Ovary (tissue), 9 donors: Measurements from ENCODE around the gene CREB3L4. TPM values are rescaled to one million over a fixed set of nuclear protein-coding genes. Genes with fewer than 3 reads are reported as not detected.

Experiments
- DNase-seq, 5 donors: peaks; one replicate each; pipeline ENCODE4 v3.0.0-alpha.2; 2019 to 2020
- H3K27ac ChIP-seq, 2 donors: fragments of 200-600 bp; one replicate each; pipeline versions ENCODE4 v1.5.1 to v1.8.0; 2019 to 2022
- H3K27me3 ChIP-seq: fragments of 200-600 bp; one replicate; pipeline ENCODE4 v1.8.0; 2022
- H3K36me3 ChIP-seq: fragments of 200-600 bp; sonication (generic); one replicate; pipeline ENCODE4 v1.5.1; 2019
- H3K4me1 ChIP-seq: one replicate; pipeline ENCODE4 v1.8.1; 2013; ENCODE audit warnings: mild to moderate bottlenecking, moderate library complexity; ENCODE audit not compliant: insufficient read depth
- H3K4me3 ChIP-seq: fragments of 200-600 bp; sonication (generic); one replicate; pipeline ENCODE4 v1.5.1; 2017
- H3K9me3 ChIP-seq, 2 donors: fragments of 200-600 bp in 1 of 2; sonication (generic) in 1 of 2; one replicate each; pipeline versions ENCODE4 v1.5.1 to v1.8.1; 2013 to 2019; ENCODE audit warnings: mild to moderate bottlenecking in 1 of 2, moderate library complexity in 1 of 2
- CTCF ChIP-seq, 3 donors: fragments of 450-650 bp in 2 of 3; fragments of 200-600 bp in 1 of 3; IDR thresholded peaks; one replicate each; pipeline versions ENCODE4 v1.5.1 to v1.8.0; 2016 to 2022; ENCODE audit warnings: antibody characterized with exemption in 3 of 3, mild to moderate bottlenecking in 1 of 3
- EP300 ChIP-seq: sonication (generic); formaldehyde crosslinking; IDR thresholded peaks from one replicate; pipeline ENCODE4 v1.6.1; 2017; ENCODE audit warnings: antibody characterized with exemption
- POLR2A ChIP-seq: fragments of 450-650 bp; IDR thresholded peaks from one replicate; pipeline ENCODE4 v1.6.1; 2017; ENCODE audit warnings: antibody characterized with exemption, mild to moderate bottlenecking, moderate library complexity
- WGBS, 3 donors: extraction: QIAGEN DNeasy Blood & Tissue Kit in 1 of 3; methylation state at CpG; one replicate each; pipeline versions ENCODE4 v1.1.5 to v1.1.7; 2013 to 2017; 5-methylcytosine and 5-hydroxymethylcytosine counted together
- intact Hi-C, 4 donors: fragments of 100-400 bp; cut with DNase I; formaldehyde crosslinking; loops; one replicate each; pipeline versions ENCODE4 v1.11.0 to v1.15.1; 2022 to 2023
- polyA plus RNA-seq, 2 donors: library from polyadenylated mRNA; stranded (reverse); fragments of 200-250 nt in 1 of 2; fragments of 350-450 nt in 1 of 2; fragmentation: Illumina TruSeq in 1 of 2; extraction: RNeasy Lipid Tissue Mini Kit (QIAGEN cat#74804) in 1 of 2; gene quantifications; one replicate each; pipeline ENCODE4 v1.2.3, GENCODE V29; 2013 to 2014
- total RNA-seq, 7 donors: library from RNA; depleted of rRNA in 2 of 7; stranded (reverse); fragments of >200 nt in 2 of 7; fragmentation: NEBNext Ultra II Directional in 3 of 7; extraction: Animal tissue kit (Norgen Biotek cat#: 25700) in 3 of 7; gene quantifications; one replicate each; pipeline versions ENCODE4 v1.1.0 to v1.2.4, GENCODE V29; 2016 to 2023
- donor health status: DM: no; HTN: no; CAD: no; lungs with moderate emphysema.
- donor health status: DM: no; HTN: no; CAD: no.
- donor health status: Bipolar disorder and iron deficiency.
- donor health status: DM: yes; HTN: yes; CAD: no.
- donor health status: DM: no; HTN: no; CAD: no.
- donor health status: DM: yes; HTN: yes; CAD: no.

Gene CREB3L4
- total and polyA plus RNA-seq, 9 donors = 10.5 to 27.2 (median 16.6) TPM

GRCh38 chr1:153985941-153986761, 18.4 kb downstream of the CREB3L4 start, which contains the start of gene RAB13:
TSS of gene RAB13 (minus strand) at chr1:153986339. CDS start at chr1:153986236, 103 bp downstream.
- peak within 1 kb of the TSS; percentile 39 for H3K4me3 ChIP-seq
- intact Hi-C loops = loop anchor here (2.0 to 10.0 kb wide), 6 partner anchors 189 to 471 kb away; partner anchors contain the start of genes ILF2 (in 2 of the 4) and NPR1 (in 2 of the 4)
- H3K27me3 ChIP-seq = no peaks in the 10 kb centered on the region
- H3K36me3 ChIP-seq = no peaks in the 10 kb centered on the region
- peak; percentile 87 to 89 (median 88) for DNase-seq
- WGBS, 3 donors = 1 to 2% (median 1%) methylated on average over 31 to 32 of the region's 32 CpGs
- peak within 1 kb of the TSS; percentile 71 to 84 for H3K27ac ChIP-seq
- no peak for TF ChIP-seq CTCF (IDR thresholded peaks at IDR 0.05)
- TF ChIP-seq POLR2A = no peak
- TF ChIP-seq EP300 = peak; percentile 57
- H3K9me3 ChIP-seq = no peaks in the 10 kb centered on the region
- peaks cover 8% of the 10 kb centered on the region for H3K4me1 ChIP-seq

- no peak for DNase-seq
- intact Hi-C loops = loop anchor here (5.0 to 10.0 kb wide), 5 partner anchors 193 to 473 kb away; partner anchors contain the start of genes ILF2 (in 2 of the 4) and NPR1 (in 2 of the 4)
- H3K4me1 ChIP-seq = peaks cover 10% of the 10 kb centered on the region
- H3K27me3 ChIP-seq = no peaks in the 10 kb centered on the region
- WGBS, 3 donors = 85 to 91% (median 86%) methylated on average over 8 of the region's 8 CpGs
- no peak overlapping the region for H3K4me3 ChIP-seq
- no peaks in the 10 kb centered on the region for H3K36me3 ChIP-seq
- H3K9me3 ChIP-seq = no peaks in the 10 kb centered on the region
- no peak for TF ChIP-seq POLR2A
- TF ChIP-seq CTCF (IDR thresholded peaks at IDR 0.05) = no peak
- no peak overlapping the region for H3K27ac ChIP-seq
Observed at GRCh38 chr1:153987621-153988020, 19.9 kb downstream of the CREB3L4 start.

GRCh38 chr1:153990468-153991150, 22.9 kb downstream of the CREB3L4 start, which contains the start of gene RPS27:
TSS of gene RPS27 (plus strand) at chr1:153990762. CDS start at chr1:153990797, 35 bp downstream.
- Histone ChIP-seq H3K27me3 (no peaks in the 10 kb centered on the region), H3K9me3 (no peaks in the 10 kb centered on the region), H3K27ac (peak within 1 kb of the TSS; percentile 58 to 85), H3K36me3 (no peaks in the 10 kb centered on the region), H3K4me1 (peaks cover 9% of the 10 kb centered on the region), H3K4me3 (peak within 1 kb of the TSS; percentile 83)
- TF ChIP-seq CTCF (IDR thresholded peaks at IDR 0.05) = no peak
- TF ChIP-seq POLR2A = peak; percentile 99
- TF ChIP-seq EP300 = peak; percentile 86
- intact Hi-C loops = no loop called here
- 0 to 1% (median 0%) methylated on average over 29 to 36 of the region's 36 CpGs for WGBS, 3 donors
- DNase-seq = peak; percentile 87 to 95 (median 90)

- WGBS, 3 donors = 2 to 11% (median 2%) methylated on average over 9 of the region's 9 CpGs
- intact Hi-C loops = no loop called here
Observed at GRCh38 chr1:153991151-153991630, 23.5 kb downstream of the CREB3L4 start.

More at GRCh38 chr1:153991151-153991630, 23.5 kb downstream of the CREB3L4 start:
- H3K9me3 ChIP-seq = no peaks in the 10 kb centered on the region
- peaks cover 10% of the 10 kb centered on the region for H3K4me1 ChIP-seq
- DNase-seq = no peak
- TF ChIP-seq POLR2A (no peak), CTCF (IDR thresholded peaks at IDR 0.05) (peak in 1 of 3 donors; percentile 4), EP300 (no peak)
- peak overlapping the region; percentile 83 for H3K4me3 ChIP-seq
- no peaks in the 10 kb centered on the region for H3K36me3 ChIP-seq
- peak overlapping the region; percentile 58 to 85 for H3K27ac ChIP-seq
- no peaks in the 10 kb centered on the region for H3K27me3 ChIP-seq
